Neuronal stem cell (in vitro differentiated cells): ENCODE data around the gene OR4D5.

Source experiments
- DNase-seq: peaks from one replicate; pipeline ENCODE4 v3.0.0-alpha.2; 2013; ENCODE audit warnings: low spot score
- H2AFZ ChIP-seq: one replicate; pipeline ENCODE4 v1.6.1; 2013; ENCODE audit warnings: mild to moderate bottlenecking, low read length, inconsistent platforms
- H2AK5ac ChIP-seq: 2 replicates; pipeline ENCODE4 v1.6.1; 2013; ENCODE audit warnings: low read depth, mild to moderate bottlenecking, inconsistent platforms, low read length, moderate library complexity, mixed read lengths
- H2BK120ac ChIP-seq: 2 replicates; pipeline ENCODE4 v1.6.1; 2013; ENCODE audit warnings: low read depth, mild to moderate bottlenecking, inconsistent platforms, low read length, moderate library complexity, mixed read lengths
- H2BK12ac ChIP-seq: one replicate; pipeline ENCODE4 v1.6.1; 2013; ENCODE audit warnings: low read length, inconsistent platforms
- H2BK15ac ChIP-seq: 2 replicates; pipeline ENCODE4 v1.6.1; 2013; ENCODE audit warnings: mild to moderate bottlenecking, low read length, inconsistent platforms, mixed read lengths
- H2BK5ac ChIP-seq: one replicate; pipeline ENCODE4 v1.6.1; 2013; ENCODE audit warnings: inconsistent platforms, mild to moderate bottlenecking, low read length, moderate library complexity
- H3K14ac ChIP-seq: one replicate; pipeline ENCODE4 v1.6.1; 2013; ENCODE audit warnings: low read length, inconsistent platforms
- H3K18ac ChIP-seq: 2 replicates; pipeline ENCODE4 v1.6.1; 2013; ENCODE audit warnings: low read length, inconsistent platforms
- H3K23ac ChIP-seq: 2 replicates; pipeline ENCODE4 v1.6.1; 2013; ENCODE audit warnings: low read depth, mild to moderate bottlenecking, mixed read lengths, low read length, inconsistent platforms; ENCODE audit not compliant: poor library complexity
- H3K27ac ChIP-seq: replicated peaks from 3 replicates; pipeline ENCODE4 v1.5.1; 2013; ENCODE audit warnings: low read length, inconsistent platforms
- H3K27me3 ChIP-seq, 3 experiments: 2 replicates each; pipeline ENCODE4 v1.6.1; 2013; ENCODE audit warnings: low read length in 3 of 3, mild to moderate bottlenecking in 2 of 3, inconsistent platforms in 1 of 3, low read depth in 1 of 3, mixed read lengths in 1 of 3, moderate library complexity in 1 of 3; ENCODE audit not compliant: control insufficient read depth in 3 of 3, insufficient read depth in 3 of 3
- H3K36me3 ChIP-seq, 2 donors: replicated peaks in 1 of 2; 2 replicates each; pipeline ENCODE4 v1.6.1; 2013; ENCODE audit warnings: low read length in 2 of 2; ENCODE audit not compliant: control insufficient read depth in 2 of 2, insufficient read depth in 2 of 2
- H3K4ac ChIP-seq: 2 replicates; pipeline ENCODE4 v1.6.1; 2013; ENCODE audit warnings: inconsistent platforms, mild to moderate bottlenecking, low read length, moderate library complexity
- H3K4me1 ChIP-seq, 2 donors: 1 replicate in 1 of 2; 2 replicates in 1 of 2; pipeline ENCODE4 v1.6.1; 2013; ENCODE audit warnings: low read length in 2 of 2, low read depth in 1 of 2; ENCODE audit not compliant: control insufficient read depth in 2 of 2, insufficient read depth in 1 of 2
- H3K4me2 ChIP-seq: one replicate; pipeline ENCODE4 v1.6.1; 2013; ENCODE audit warnings: mild to moderate bottlenecking, low read length, inconsistent platforms; ENCODE audit not compliant: insufficient read depth, poor library complexity, severe bottlenecking
- H3K4me3 ChIP-seq, 2 donors: 2 replicates each; pipeline ENCODE4 v1.5.1; 2013; ENCODE audit warnings: low read length in 2 of 2, mild to moderate bottlenecking in 2 of 2, inconsistent platforms in 1 of 2, moderate library complexity in 1 of 2
- H3K79me1 ChIP-seq: one replicate; pipeline ENCODE4 v1.6.1; 2013; ENCODE audit warnings: low read depth, mild to moderate bottlenecking, inconsistent platforms, low read length, moderate library complexity
- H3K9ac ChIP-seq: one replicate; pipeline ENCODE4 v1.6.1; 2013; ENCODE audit warnings: mild to moderate bottlenecking, low read depth, low read length, inconsistent platforms; ENCODE audit not compliant: poor library complexity
- H3K9me3 ChIP-seq, 2 donors: replicated peaks in 1 of 2; 2 replicates each; pipeline versions ENCODE3 to v1.6.1; 2013; ENCODE audit warnings: low read length in 2 of 2, mild to moderate bottlenecking in 2 of 2, inconsistent platforms in 1 of 2, low read depth in 1 of 2, mixed read lengths in 1 of 2, moderate library complexity in 1 of 2; ENCODE audit not compliant: control insufficient read depth in 2 of 2, insufficient read depth in 1 of 2
- H4K8ac ChIP-seq: one replicate; pipeline ENCODE4 v1.6.1; 2013; ENCODE audit warnings: low read depth, mild to moderate bottlenecking, inconsistent platforms, low read length, moderate library complexity
- H4K91ac ChIP-seq: one replicate; pipeline ENCODE4 v1.6.1; 2013; ENCODE audit warnings: low read length, low read depth, mild to moderate bottlenecking, inconsistent platforms; ENCODE audit not compliant: poor library complexity
- WGBS, 2 donors: extraction: QIAGEN DNeasy Blood & Tissue Kit; methylation state at CpG; one replicate each; pipeline ENCODE4 v1.1.7; 2013; ENCODE audit warnings: missing lambda C conversion rate in 2 of 2, mixed read lengths in 1 of 2; ENCODE audit not compliant: insufficient read length in 2 of 2, insufficient replicate concordance in 1 of 2; ENCODE audit errors: extremely low coverage in 2 of 2; 5-methylcytosine and 5-hydroxymethylcytosine counted together

OR4D5 gene

GRCh38 chr11:123956752-123957151 is 17.3 kb downstream of the OR4D5 start:
- no peaks in the 10 kb centered on the region for H3K9me3 ChIP-seq
- H2BK120ac ChIP-seq: no peak overlapping the region
- no peak overlapping the region for H4K8ac ChIP-seq
- H2AK5ac ChIP-seq: no peak overlapping the region
- no peak overlapping the region for H3K18ac ChIP-seq
- DNase-seq: no peak
- no peak overlapping the region for H3K9ac ChIP-seq
- no peak overlapping the region for H3K4ac ChIP-seq
- no peak overlapping the region for H2AFZ ChIP-seq
- no peaks in the 10 kb centered on the region for H3K4me1 ChIP-seq
- H2BK12ac ChIP-seq: no peak overlapping the region
- no peak overlapping the region for H3K4me2 ChIP-seq
- H3K27me3 ChIP-seq: no peaks in the 10 kb centered on the region
- H3K36me3 ChIP-seq: no peaks in the 10 kb centered on the region
- H3K23ac ChIP-seq: no peak overlapping the region
- H3K27ac ChIP-seq: no peak overlapping the region
- no peak overlapping the region for H3K14ac ChIP-seq
- no peak overlapping the region for H2BK5ac ChIP-seq
- no peaks in the 10 kb centered on the region for H3K79me1 ChIP-seq
- H4K91ac ChIP-seq: no peak overlapping the region
- H3K4me3 ChIP-seq: no peak overlapping the region
- H2BK15ac ChIP-seq: no peak overlapping the region

- no peak overlapping the region for H4K8ac ChIP-seq
- no peak overlapping the region for H3K4me2 ChIP-seq
- no peak overlapping the region for H3K4ac ChIP-seq
- H2BK120ac ChIP-seq: no peak overlapping the region
- H2AK5ac ChIP-seq: no peak overlapping the region
- H3K4me3 ChIP-seq: no peak overlapping the region
- H2BK5ac ChIP-seq: no peak overlapping the region
- H3K4me1 ChIP-seq: peaks cover 0 to 5% of the 10 kb centered on the region in 2 donors
- H3K79me1 ChIP-seq: no peaks in the 10 kb centered on the region
- no peak overlapping the region for H3K18ac ChIP-seq
- H3K14ac ChIP-seq: no peak overlapping the region
- DNase-seq: no peak
- H3K23ac ChIP-seq: no peak overlapping the region
- no CpG with 5 or more reads among the region's 1 CpG for WGBS, 2 donors
- no peaks in the 10 kb centered on the region for H3K27me3 ChIP-seq
- no peak overlapping the region for H3K9ac ChIP-seq
- H3K9me3 ChIP-seq: no peaks in the 10 kb centered on the region
- no peak overlapping the region for H2AFZ ChIP-seq
- H4K91ac ChIP-seq: no peak overlapping the region
- no peak overlapping the region for H2BK12ac ChIP-seq
- H3K27ac ChIP-seq: no peak overlapping the region
- H2BK15ac ChIP-seq: no peak overlapping the region
- no peaks in the 10 kb centered on the region for H3K36me3 ChIP-seq
Measured at GRCh38 chr11:123973816-123974215, 34.4 kb downstream of the OR4D5 start.

GRCh38 chr11:123976770-123977560 is 37.5 kb downstream of the OR4D5 start:
- Histone ChIP-seq H3K4me3 (peak overlapping the region in 1 of 2 donors; percentile 5), H3K18ac (peak overlapping the region; percentile 90), H4K91ac (no peak overlapping the region), H2BK15ac (peak overlapping the region; percentile 97), H2BK5ac (no peak overlapping the region), H3K23ac (peak overlapping the region; percentile 58), H3K4me1 (peaks cover 0 to 5% of the 10 kb centered on the region in 2 donors), H2BK120ac (no peak overlapping the region), H3K14ac (peak overlapping the region; percentile 87), H3K79me1 (no peaks in the 10 kb centered on the region), H3K27me3 (no peaks in the 10 kb centered on the region), H3K9ac (peak overlapping the region; percentile 66), H2BK12ac (peak overlapping the region; percentile 67), H2AFZ (no peak overlapping the region), H3K4me2 (no peak overlapping the region), H2AK5ac (peak overlapping the region; percentile 58), H4K8ac (no peak overlapping the region), H3K9me3 (no peaks in the 10 kb centered on the region), H3K4ac (peak overlapping the region; percentile 1), H3K27ac (no peak overlapping the region), H3K36me3 (no peaks in the 10 kb centered on the region)
- no peak for DNase-seq
- WGBS, 2 donors: no CpG with 5 or more reads among the region's 18 CpGs

GRCh38 chr11:123977731-123978347 is 38.4 kb downstream of the OR4D5 start, which contains the start of gene OR10S1:
Gene OR10S1 (minus strand): TSS chr11:123977781. CDS start chr11:123977664, 117 bp downstream.
- H3K9ac ChIP-seq: peak within 1 kb of the TSS; percentile 66
- H3K27ac ChIP-seq: no peak within 1 kb of the TSS
- H4K8ac ChIP-seq: no peak within 1 kb of the TSS
- no peak within 1 kb of the TSS for H2BK120ac ChIP-seq
- H3K27me3 ChIP-seq: no peaks in the 10 kb centered on the region
- no peak within 1 kb of the TSS for H3K4me2 ChIP-seq
- H3K4me1 ChIP-seq: peaks cover 0 to 5% of the 10 kb centered on the region in 2 donors
- no peaks in the 10 kb centered on the region for H3K79me1 ChIP-seq
- no peaks in the 10 kb centered on the region for H3K9me3 ChIP-seq
- H2BK5ac ChIP-seq: no peak within 1 kb of the TSS
- no peaks in the 10 kb centered on the region for H3K36me3 ChIP-seq
- H3K18ac ChIP-seq: peak within 1 kb of the TSS; percentile 90
- H2BK15ac ChIP-seq: peak within 1 kb of the TSS; percentile 97
- peak within 1 kb of the TSS; percentile 87 for H3K14ac ChIP-seq
- DNase-seq: no peak
- peak within 1 kb of the TSS; percentile 58 for H2AK5ac ChIP-seq
- H2BK12ac ChIP-seq: peak within 1 kb of the TSS; percentile 67
- peak within 1 kb of the TSS; percentile 58 for H3K23ac ChIP-seq
- no peak within 1 kb of the TSS for H2AFZ ChIP-seq
- no peak within 1 kb of the TSS for H4K91ac ChIP-seq
- H3K4ac ChIP-seq: peak within 1 kb of the TSS; percentile 1
- peak within 1 kb of the TSS in 1 of 2 donors; percentile 5 for H3K4me3 ChIP-seq
